Measurements from ENCODE around the gene SPOPL.

DNA sequence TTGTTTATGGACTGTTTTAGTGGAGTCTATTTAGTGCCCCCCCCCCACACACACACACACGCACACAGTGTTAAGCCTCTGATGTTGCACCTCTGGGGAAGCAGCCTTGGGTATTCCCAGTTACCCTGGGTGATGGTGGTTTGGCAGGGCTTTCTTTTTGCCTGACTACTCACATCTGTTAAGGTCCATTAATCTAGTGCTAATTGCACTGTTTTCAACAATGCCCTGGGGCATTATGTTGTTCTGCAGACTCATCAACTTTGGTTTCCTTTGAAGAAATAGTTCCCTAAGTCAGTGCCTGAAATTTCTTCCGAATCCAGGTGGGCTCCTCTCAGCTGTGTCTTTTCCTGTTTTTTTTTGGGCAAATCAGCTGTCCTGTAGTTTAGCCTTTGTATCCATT is 34.7 kb downstream of the SPOPL start:
- TF ChIP-seq, protein P1, sequence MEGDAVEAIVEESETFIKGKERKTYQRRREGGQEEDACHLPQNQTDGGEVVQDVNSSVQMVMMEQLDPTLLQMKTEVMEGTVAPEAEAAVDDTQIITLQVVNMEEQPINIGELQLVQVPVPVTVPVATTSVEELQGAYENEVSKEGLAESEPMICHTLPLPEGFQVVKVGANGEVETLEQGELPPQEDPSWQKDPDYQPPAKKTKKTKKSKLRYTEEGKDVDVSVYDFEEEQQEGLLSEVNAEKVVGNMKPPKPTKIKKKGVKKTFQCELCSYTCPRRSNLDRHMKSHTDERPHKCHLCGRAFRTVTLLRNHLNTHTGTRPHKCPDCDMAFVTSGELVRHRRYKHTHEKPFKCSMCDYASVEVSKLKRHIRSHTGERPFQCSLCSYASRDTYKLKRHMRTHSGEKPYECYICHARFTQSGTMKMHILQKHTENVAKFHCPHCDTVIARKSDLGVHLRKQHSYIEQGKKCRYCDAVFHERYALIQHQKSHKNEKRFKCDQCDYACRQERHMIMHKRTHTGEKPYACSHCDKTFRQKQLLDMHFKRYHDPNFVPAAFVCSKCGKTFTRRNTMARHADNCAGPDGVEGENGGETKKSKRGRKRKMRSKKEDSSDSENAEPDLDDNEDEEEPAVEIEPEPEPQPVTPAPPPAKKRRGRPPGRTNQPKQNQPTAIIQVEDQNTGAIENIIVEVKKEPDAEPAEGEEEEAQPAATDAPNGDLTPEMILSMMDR (IDR thresholded peaks at IDR 0.05; ENCODE audit: insufficient read depth, low read length) = no peak
- TF ChIP-seq GABPA (IDR thresholded peaks at IDR 0.05; ENCODE audit: low read depth) (no peak), POLR2AphosphoS5 (IDR thresholded peaks at IDR 0.05; ENCODE audit: low read depth) (no peak)
- TF ChIP-seq, protein P2, sequence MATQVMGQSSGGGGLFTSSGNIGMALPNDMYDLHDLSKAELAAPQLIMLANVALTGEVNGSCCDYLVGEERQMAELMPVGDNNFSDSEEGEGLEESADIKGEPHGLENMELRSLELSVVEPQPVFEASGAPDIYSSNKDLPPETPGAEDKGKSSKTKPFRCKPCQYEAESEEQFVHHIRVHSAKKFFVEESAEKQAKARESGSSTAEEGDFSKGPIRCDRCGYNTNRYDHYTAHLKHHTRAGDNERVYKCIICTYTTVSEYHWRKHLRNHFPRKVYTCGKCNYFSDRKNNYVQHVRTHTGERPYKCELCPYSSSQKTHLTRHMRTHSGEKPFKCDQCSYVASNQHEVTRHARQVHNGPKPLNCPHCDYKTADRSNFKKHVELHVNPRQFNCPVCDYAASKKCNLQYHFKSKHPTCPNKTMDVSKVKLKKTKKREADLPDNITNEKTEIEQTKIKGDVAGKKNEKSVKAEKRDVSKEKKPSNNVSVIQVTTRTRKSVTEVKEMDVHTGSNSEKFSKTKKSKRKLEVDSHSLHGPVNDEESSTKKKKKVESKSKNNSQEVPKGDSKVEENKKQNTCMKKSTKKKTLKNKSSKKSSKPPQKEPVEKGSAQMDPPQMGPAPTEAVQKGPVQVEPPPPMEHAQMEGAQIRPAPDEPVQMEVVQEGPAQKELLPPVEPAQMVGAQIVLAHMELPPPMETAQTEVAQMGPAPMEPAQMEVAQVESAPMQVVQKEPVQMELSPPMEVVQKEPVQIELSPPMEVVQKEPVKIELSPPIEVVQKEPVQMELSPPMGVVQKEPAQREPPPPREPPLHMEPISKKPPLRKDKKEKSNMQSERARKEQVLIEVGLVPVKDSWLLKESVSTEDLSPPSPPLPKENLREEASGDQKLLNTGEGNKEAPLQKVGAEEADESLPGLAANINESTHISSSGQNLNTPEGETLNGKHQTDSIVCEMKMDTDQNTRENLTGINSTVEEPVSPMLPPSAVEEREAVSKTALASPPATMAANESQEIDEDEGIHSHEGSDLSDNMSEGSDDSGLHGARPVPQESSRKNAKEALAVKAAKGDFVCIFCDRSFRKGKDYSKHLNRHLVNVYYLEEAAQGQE (IDR thresholded peaks at IDR 0.05; ENCODE audit: insufficient replicate concordance, low read depth) = no peak
